Stimulated activated CD8-positive, alpha-beta memory T cell treated with anti-CD3 and anti-CD28 coated beads, Interleukin-12 subunit alpha, Interleukin-12 subunit beta, amount 100 ng/mL, for 24 hours (primary cell): ENCODE data around the gene PAX6.

ENCODE experiments used
- DNase-seq: peaks from one replicate; pipeline ENCODE4 v3.0.0-alpha.2; 2020; ENCODE audit errors: extremely low read depth

The PAX6 gene

GRCh38 chr11:31808721-31809540 is 2.2 kb downstream of the PAX6 start:
- no peak for DNase-seq

- no peak for DNase-seq
Measured at GRCh38 chr11:31807799-31808667, 3.1 kb downstream of the PAX6 start.

DNA sequence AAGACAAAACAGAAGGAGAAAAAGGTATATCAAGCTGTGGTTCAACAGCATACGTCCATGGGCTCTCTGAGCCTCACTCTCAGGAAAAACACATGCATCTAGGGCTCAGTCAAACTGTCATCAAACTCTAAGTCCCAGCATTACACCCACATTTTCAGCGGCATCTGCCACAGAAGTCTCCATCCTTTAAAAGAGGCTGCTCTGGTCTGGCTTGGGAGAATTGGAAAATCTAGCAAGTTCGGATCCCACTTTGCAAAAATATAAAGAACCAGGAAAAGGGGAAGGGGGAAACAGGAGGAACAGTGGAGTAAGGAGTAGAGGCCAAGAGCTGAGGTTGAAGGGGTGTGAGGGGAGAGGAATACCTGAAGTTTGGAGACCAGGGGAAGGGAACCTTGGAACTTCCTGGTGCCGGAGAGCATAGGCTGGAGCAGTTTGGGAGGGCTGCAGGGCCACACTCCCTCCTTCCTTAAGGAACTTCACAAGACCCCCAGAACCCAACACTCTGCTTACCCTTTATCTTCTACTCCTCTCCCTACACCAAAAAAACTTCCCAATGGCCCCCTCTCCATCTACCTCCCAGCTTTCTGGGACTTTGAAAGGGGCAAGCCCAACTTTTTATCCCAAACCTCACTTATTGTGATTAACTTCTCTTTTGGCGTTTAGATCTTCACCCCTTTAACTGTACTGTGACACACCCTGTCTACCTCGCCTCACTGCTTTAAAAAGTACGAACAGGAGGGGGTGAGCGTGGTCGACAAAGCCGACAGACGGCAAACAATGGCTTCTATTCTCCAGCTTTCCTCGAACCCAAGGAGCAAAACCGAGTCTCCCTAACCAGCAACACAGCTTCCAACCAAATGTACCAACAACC is 4.0 kb downstream of the PAX6 start:
- DNase-seq = no peak

- no peak for DNase-seq
Measured at GRCh38 chr11:31806186-31806927, 4.8 kb downstream of the PAX6 start.

DNA sequence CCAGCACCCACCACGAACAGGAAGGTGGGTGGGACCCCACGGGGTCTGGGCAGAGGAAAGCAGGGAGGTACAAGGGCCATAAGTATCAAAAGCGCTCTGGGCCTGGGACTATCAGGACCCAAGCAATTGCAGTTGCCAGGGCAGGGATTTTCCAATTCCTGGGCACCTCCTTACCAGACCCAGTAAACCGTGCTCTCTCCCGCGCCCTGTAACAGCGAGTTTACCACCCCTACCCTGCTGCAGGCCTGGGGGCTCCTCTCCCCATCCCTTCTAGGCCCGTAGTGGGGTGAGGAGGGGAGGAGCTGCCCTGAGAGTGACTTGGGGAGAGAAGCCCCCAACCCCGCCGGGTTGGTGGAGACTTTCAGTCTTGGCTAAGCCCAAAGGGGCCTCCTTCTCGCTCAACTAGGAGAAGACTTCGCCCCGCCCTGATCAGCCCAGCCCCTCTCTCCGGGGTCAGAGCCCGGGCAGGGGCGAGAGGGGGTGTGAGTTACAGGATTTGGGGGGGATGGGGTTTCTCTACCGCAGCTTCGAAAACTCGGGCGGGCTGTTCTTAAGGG is 5.4 kb downstream of the PAX6 start:
- DNase-seq = no peak

DNA sequence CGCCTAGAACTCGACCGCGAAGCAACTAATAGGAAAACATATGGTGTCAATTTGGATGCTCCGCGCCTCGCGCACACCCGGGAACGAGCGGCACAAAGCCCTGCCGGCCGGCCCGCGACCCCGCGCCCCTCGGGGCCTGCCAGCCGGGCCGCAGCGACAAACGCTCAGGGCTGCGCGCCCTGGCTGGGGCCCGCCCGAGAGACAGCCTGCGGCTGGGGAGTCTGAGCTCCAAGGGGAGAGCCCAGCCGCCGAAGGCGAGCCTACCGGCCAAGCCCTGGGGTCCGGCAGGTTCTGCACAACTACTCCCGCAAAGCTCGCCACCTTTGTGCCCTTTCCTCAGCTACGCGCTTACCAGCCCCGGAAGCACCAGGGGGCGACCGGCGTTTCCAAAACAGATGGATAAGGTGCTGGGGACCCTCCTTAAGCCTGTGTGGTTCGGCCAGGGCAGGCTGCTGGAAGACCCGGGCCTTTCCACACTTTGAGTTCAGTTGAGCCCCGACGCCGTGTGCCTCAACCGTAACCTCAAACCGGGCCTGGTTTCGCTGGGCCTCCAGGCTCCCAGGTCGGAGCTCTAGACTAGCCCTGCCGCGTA is 6.0 kb downstream of the PAX6 start:
- no peak for DNase-seq

DNA sequence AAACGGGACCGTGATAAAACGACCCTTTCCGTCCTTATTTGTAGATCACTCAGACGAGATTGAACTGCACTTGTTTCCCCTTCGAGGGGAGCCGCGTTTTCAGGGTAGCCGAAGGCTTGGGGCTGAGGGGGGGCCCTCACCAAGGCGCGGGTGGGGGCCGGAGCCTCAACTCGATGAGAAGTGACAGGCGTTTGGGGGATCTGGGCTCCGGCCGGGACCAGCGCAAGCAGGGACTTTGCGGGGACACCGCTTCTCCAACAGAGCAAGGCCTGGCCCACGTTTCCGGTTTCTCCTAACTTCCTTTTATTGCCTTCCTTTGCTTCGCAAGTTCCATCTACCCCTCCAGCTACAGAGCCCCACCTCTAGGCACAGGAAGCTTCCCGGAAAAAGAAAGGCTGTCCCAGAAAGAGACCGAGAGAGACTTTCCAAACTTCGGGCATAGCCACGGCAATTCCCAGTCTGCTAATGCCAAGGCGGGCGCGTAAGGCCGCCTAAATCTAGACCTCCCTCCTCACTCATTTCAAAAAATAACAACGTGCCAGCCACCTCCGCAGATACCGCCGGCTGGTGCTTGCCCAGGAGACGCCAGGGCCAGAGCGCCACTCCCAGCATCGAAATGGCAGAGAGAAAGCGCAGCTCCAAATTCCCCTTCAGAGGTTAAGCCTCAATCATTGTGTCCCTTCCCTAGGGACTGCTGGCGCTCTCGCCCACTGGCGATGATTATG is 6.6 kb downstream of the PAX6 start:
- no peak for DNase-seq

DNA sequence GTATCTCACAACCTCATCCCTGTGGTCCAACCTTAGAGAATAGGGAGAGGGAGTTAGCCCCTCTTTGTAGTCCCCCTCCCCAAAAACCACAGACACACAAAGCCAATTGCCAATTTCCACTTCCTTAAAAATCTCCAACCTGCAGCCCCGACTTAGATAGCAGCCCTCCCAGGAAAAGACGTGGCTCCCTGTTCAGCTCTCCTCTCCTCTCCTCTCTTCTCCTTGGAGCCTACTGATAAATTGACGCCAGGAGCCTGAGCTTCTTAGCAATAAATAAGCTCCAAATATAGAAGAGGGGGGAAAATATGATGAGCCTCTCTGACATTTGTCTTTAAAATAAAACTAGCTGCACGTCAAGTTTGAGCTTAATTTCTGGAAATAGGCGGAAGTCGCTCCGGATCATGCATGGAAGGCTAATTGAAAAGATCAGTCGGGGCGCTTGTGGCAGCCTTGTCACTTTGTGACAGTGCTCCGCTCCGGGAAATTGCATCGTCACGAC is 7.3 kb downstream of the PAX6 start:
- DNase-seq = no peak

GRCh38 chr11:31802990-31803812 is 7.9 kb downstream of the PAX6 start:
- no peak for DNase-seq

DNA sequence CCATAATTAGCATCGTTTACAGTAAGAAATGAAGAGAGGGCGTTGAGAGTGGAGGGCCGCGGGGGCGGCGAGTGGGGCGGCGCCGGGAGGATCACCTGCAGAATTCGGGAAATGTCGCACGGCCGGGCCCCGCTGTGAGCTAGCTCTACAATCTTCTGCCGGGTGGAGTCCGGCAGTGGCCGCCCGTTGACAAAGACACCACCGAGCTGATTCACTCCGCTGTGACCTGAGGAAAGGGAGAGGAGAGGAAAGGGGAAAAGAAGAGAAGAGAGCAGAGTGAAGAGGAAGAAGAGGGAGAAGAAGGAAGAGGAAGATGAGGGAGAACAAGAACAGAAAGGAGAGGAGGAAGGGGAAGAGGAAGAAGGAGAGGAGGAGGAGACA is 8.5 kb downstream of the PAX6 start:
- DNase-seq = no peak

GRCh38 chr11:31802000-31802551 is 9.0 kb downstream of the PAX6 start:
- no peak for DNase-seq

DNA sequence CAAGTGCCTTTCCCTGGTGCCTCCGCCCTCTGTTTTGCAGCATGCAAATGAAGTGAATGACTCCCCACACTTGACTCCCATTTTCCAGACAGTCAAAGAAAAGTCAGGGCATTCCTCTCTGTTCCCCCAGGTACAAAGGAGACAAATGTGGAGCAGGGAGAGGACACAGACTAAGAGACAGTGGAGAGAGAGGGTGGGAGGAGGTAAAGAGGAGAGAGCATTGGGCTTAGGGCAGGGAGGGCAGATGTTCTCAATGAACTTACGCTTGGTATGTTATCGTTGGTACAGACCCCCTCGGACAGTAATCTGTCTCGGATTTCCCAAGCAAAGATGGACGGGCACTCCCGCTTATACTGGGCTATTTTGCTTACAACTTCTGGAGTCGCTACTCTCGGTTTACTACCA is 9.8 kb downstream of the PAX6 start:
- no peak for DNase-seq

DNA sequence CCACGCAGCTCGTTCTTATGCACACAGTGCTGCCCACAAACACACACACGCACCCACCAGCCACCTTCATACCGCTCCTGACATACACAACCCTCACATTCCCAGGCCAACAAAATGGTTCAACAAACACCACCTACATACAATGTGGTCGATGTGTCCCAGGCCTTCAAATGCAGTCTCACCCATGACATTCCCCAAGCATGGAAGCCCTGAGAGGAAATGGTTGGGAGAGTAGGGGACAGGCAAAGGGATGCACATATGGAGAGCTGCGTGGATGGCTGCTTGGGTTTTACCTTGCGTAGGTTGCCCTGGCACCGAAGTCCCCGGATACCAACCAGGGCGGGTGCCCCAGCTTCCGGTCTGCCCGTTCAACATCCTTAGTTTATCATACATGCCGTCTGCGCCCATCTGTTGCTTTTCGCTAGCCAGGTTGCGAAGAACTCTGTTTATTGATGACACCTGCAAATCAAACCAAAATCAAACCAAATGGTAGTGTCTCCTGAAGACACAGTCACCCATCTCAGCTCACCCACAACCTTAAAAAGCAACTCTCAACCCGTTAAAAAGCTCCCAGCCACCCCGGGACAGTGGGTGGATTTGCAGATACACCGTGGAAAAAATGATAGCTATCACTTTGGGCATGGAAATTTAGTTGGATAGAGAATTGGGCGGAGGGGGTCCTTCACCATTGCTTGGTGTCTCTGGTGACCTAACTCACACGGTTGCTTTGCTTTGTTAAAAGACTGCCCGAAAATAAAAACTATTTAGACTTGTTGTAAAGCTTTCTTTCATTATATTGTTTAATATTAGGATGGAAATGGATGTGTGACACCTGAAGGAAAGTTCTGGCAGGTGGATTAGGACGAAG is 10.5 kb downstream of the PAX6 start:
- no peak for DNase-seq

DNA sequence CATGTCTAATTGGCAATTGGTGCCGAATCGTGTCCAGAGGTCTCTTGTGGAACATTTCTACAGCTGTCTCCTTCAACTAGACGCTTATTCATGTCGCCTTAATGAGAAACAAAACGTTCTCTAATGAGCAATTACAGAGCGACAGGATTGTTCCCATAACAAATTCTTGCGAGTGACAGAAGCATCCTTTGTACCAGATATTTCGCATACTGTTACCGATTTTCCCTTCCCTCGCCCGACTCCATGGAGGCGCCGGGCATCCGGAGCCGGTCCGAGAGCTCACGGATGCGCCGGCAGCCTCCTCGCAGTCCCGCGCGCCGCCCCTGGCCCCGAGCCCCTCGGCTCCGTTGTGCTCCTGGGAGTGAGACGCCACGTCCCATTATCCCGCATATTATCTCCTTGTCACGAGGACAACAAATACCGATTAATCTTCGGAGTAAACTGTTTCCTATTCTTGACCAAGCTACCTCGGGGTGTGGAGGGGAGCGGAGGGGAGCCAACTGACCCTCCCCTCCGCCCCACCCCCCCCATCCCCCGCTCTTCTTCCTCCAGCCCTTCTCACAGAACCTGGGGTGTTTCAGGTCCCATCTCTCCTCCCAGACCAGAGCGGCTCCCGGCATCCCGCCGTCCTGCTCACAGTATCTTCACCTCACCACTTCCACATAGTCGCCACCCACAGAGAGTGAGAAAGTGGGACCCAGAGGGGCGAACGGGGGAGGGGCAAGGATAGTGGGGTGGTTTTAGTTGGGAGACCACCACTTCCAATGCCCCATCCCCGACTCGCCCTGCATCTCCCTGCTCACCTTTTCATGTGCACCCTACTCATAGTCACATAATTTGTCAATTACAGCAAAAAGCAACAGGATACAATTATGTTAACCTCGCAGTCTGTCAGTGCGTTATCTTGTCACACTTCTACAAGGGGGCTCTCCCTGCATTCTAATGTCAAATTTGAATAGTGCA is 11.4 kb downstream of the PAX6 start:
- no peak for DNase-seq

DNA sequence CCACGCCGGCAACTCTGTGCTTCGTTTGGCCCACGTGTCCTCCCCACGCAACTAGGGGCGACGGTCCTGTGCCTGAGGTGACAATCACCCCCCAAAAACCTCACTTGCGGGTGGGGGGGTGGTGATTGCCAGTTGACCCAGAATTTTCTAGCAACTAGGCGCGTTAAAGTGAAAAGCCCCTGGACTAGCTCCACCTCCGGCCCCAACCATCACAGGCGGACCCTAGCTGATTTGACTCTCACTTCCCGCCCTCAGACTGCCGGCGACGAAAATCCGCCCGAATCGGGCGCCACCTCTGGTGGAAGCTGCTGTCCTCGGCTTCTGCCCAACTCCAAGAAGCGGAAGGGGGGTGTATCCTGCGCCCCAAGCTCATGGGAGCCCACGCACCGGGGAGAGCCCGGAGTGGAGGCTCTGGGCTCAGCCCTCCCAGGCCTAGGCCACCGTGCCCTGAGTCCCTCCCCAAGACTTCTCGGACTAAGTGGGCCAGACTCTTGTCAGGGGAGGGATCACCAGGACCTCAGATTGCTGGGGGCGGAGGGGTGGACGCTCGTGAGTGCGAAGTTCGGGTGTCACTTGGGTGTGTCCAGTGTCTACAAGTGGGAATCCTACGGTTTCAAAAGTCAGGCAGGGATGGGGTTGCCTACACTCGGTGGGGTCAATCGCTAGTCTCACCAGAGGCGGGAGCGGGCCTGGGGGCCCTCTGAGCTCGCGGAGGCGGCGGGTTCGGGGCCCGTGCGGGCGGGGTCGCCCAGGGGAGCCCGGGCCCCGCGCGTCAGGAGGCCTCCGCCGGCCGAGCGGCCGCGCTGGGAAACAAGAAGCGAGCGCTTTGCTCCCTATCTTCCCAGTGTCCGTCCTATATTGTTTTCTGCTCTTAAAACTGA is 12.3 kb downstream of the PAX6 start:
- DNase-seq = no peak
